Measurements from ENCODE around the gene SCN3B.

GRCh38 chr11:123587044-123587443 lies 67.4 kb downstream of the SCN3B start:
- no peak for TF ChIP-seq POLR2A (IDR thresholded peaks at IDR 0.05; ENCODE audit: low read depth, low read length)
- no peak for TF ChIP-seq CTCF (conservative IDR thresholded peaks at IDR 0.05; ENCODE audit: low read depth, low read length)
- TF ChIP-seq CEBPB (IDR thresholded peaks at IDR 0.05; ENCODE audit: low read depth, low read length) = no peak
- TF ChIP-seq MAFK (IDR thresholded peaks at IDR 0.05; ENCODE audit: low read depth, low read length) = no peak
- no peak for TF ChIP-seq RFX5 (IDR thresholded peaks at IDR 0.05; ENCODE audit: low read depth, low read length)
- no peak for TF ChIP-seq BHLHE40 (IDR thresholded peaks at IDR 0.05; ENCODE audit: low read depth, low read length)
- no peak for TF ChIP-seq SMC3 (IDR thresholded peaks at IDR 0.05; ENCODE audit: low read depth, low read length)
- no peak for TF ChIP-seq MAZ (IDR thresholded peaks at IDR 0.05; ENCODE audit: borderline replicate concordance, low read depth, low read length)
